Left forelimb (tissue), 1 donor: ENCODE data around the gene AMFR.
"Not testable (repeated sequence)": the region's sequence is repeated elsewhere in the genome, so short reads cannot be mapped to it uniquely, and the experiment has no call there.

Experiments used
- DNase-seq: peaks from one replicate; pipeline ENCODE4 v3.0.0-alpha.2; 2018; ENCODE audit warnings: low spot score

AMFR gene

DNA sequence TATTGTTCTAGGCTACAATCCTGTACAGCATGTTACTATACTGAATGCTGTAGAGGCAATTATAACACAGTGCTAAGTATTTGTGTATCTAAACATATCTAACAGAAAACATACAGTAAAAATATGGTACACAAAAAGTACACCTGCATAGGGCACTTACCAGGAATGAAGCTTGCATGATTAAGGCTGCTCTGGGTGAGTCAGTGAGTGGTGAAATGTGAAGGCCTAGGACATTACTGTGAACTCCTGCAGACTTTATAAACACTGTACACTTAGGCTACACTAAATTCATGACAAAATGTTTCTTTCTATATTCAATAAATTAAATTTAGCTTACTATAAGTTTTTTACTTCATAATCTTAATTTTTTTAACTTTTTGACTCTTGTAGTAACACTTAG is 37.1 kb downstream of the AMFR start:
- no peak for DNase-seq

- DNase-seq = no peak
Measured at GRCh38 chr16:56387396-56387795, 37.9 kb downstream of the AMFR start.

DNA sequence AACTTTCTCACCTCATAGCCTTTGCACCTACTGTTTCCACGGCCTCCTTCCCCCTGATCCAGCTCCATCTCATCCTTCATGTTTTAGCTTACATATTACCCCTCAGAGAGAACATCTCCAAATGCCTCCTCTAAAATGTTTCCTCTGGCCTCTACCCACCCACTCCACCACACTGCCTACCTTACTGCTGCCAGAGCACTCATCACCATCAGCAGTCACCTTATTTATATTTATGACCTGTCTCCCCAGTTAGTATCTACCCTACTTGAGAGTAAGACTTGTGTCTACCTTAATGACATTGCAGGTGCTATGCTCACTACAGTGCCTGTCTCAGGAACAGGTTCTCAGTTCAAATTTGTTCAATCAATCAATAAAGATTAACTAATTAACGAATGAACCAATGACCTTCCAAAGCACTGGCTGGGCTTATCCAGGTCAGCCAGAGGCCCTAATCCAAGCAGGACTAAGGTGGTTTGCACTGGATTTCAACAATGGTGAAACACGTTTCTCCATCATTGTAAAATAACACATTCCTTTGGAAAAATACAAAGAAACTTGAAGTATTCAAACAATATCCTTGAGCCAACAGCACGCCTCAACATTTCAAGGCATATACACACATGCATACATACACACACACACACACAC is 41.1 kb downstream of the AMFR start:
- no peak for DNase-seq

GRCh38 chr16:56382901-56383355 is 42.4 kb downstream of the AMFR start:
- no peak for DNase-seq

GRCh38 chr16:56382459-56382858 is 42.9 kb downstream of the AMFR start:
- no peak for DNase-seq

- DNase-seq = not testable (repeated sequence)
Measured at GRCh38 chr16:56380778-56381485, 44.4 kb downstream of the AMFR start.

DNA sequence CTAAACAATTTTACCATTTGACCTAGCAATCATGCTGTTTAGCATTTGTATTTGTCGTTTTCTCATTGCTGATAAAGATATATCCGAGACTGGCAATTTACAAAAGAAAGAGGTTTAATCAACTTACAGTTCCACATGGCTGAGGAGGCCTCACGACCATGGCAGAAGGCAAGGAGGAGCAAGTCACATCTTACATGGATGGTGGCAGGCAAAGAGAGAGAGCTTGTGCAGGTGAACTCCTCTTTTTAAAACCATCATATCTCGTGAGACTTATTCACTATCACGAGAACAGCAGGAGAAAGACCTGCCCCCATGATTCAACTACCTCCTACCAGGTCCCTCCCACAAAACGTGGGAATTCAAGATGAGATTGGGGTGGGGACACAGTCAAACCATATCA is 46.3 kb downstream of the AMFR start:
- not testable (repeated sequence) for DNase-seq

GRCh38 chr16:56375792-56376191 is 49.6 kb downstream of the AMFR start:
- not testable (repeated sequence) for DNase-seq

- no peak for DNase-seq
Measured at GRCh38 chr16:56373003-56373402, 52.3 kb downstream of the AMFR start.

GRCh38 chr16:56372013-56372634 is 53.2 kb downstream of the AMFR start:
- DNase-seq = no peak

GRCh38 chr16:56371660-56371937 is 53.7 kb downstream of the AMFR start:
- no peak for DNase-seq

- no peak for DNase-seq
Measured at GRCh38 chr16:56370875-56371659, 54.3 kb downstream of the AMFR start.

DNA sequence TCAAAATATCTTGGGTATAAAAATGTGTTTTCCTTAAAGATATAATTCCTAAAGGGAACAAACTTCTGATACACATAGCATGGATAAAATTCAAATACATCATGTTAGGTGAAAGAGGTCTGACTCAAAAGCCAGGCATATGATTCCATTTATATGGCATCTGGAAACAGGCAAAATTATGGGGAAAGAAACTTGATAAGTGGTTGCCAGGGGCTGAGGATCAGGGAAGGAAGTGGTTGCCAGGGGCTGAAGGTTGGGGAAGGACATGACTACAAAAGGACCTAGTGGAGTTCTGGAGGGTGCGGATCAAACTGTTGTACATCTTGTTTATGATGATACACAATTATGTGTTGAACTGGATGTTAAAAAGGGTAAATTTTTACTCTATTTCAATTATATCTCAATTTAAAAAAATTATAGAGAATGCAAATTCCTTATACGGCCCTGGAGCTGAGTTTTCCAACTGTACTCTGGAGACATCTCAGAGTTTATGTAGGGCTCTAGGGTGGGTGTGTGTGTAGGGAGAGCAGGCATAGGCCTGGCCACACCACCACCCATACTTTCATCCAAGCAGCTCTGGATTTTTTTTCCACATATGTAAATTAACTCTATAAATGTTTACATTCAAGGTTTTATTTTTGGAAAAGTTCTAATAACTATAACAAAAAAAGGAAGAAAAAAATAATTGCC is 55.0 kb downstream of the AMFR start:
- DNase-seq = no peak

GRCh38 chr16:56369202-56369601 is 56.1 kb downstream of the AMFR start:
- no peak for DNase-seq

GRCh38 chr16:56368545-56368944 is 56.8 kb downstream of the AMFR start:
- no peak for DNase-seq

GRCh38 chr16:56367764-56368163 is 57.6 kb downstream of the AMFR start:
- no peak for DNase-seq

GRCh38 chr16:56366945-56367344 is 58.4 kb downstream of the AMFR start:
- DNase-seq = no peak

DNA sequence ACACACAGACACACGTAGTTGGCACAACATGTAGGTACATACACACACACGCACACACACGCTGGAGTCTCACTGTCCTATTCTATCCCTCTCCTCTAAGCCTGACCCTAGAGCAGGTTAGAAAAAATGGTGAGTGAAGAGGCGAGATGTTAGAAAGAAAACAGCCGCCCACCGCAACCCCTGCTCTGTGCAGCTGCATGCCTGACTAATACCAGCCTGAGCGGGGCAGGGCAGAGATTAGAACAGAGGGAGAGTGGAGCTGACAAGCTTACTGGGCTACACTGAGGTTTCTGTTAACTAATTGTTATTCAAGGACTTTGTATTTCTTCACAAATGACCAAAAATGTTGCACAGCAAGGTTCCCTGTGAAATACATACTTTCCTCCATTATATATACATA is 59.8 kb downstream of the AMFR start:
- no peak for DNase-seq

GRCh38 chr16:56364865-56365264 is 60.5 kb downstream of the AMFR start:
- DNase-seq = no peak

- DNase-seq = no peak
Measured at GRCh38 chr16:56363781-56364565, 61.4 kb downstream of the AMFR start.

DNA sequence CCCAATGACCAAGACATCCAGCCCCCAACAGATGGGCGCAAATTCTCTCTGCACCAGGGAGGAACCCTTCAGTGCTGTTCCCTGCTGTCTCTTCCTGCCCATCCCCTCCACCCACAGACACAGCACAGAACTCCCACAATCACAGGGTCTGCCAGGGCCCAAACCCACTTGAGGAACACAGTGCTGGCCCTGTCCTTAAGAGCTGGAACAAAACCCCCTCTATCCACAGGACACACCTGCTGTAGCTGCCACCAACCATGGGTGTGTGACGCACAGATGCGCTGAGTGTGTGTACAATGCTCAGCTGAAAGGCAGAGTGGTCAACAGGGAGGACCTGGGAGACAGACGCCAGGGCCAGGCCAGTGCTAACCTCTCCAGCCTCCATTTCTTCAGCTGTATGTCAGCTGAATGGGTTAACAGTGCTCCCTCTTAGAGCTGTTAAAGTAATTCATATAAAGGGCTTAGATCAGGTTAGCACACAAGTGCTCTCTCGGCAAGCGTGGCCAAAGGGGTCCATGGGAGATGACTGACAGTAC is 62.1 kb downstream of the AMFR start:
- DNase-seq = no peak
